H9 (cell line): Measurements from ENCODE around the gene LYSMD3. TPM values are rescaled to one million over a fixed set of nuclear protein-coding genes. Genes with fewer than 3 reads are reported as not detected.
A peak's percentile ranks its signal among the peaks of the same experiment; 100 is the strongest.

Experiments
- DNase-seq: peaks from one replicate; pipeline ENCODE4 v3.0.0-alpha.2; 2017
- H2AFZ ChIP-seq: one replicate; pipeline ENCODE4 v1.6.1; 2013; ENCODE audit warnings: mild to moderate bottlenecking, low read length, control low read depth, moderate library complexity
- H2AK5ac ChIP-seq: 2 replicates; pipeline ENCODE4 v1.6.1; 2013; ENCODE audit warnings: low read length, control low read depth, mixed read lengths; ENCODE audit not compliant: insufficient read length
- H2BK120ac ChIP-seq: one replicate; pipeline ENCODE4 v1.6.1; 2013; ENCODE audit warnings: low read depth, mild to moderate bottlenecking, low read length, control low read depth, inconsistent platforms; ENCODE audit not compliant: poor library complexity, severe bottlenecking
- H2BK12ac ChIP-seq: 2 replicates; pipeline ENCODE4 v1.6.1; 2013; ENCODE audit warnings: low read length, control low read depth, mixed read lengths, low read depth; ENCODE audit not compliant: insufficient read length
- H2BK15ac ChIP-seq: 2 replicates; pipeline ENCODE4 v1.6.1; 2013; ENCODE audit warnings: low read depth, low read length, control low read depth
- H2BK20ac ChIP-seq: one replicate; pipeline ENCODE4 v1.6.1; 2013; ENCODE audit warnings: low read depth, mild to moderate bottlenecking, low read length, control low read depth, inconsistent platforms; ENCODE audit not compliant: poor library complexity, severe bottlenecking
- H2BK5ac ChIP-seq: 2 replicates; pipeline ENCODE4 v1.6.1; 2013; ENCODE audit warnings: low read length, control low read depth, mixed read lengths; ENCODE audit not compliant: insufficient read length
- H3K14ac ChIP-seq: 2 replicates; pipeline ENCODE4 v1.6.1; 2013; ENCODE audit warnings: low read length, control low read depth; ENCODE audit not compliant: insufficient read depth
- H3K18ac ChIP-seq: 2 replicates; pipeline ENCODE4 v1.6.1; 2013; ENCODE audit warnings: low read depth, mild to moderate bottlenecking, mixed read lengths, low read length, control low read depth; ENCODE audit not compliant: insufficient read length
- H3K23ac ChIP-seq: 2 replicates; pipeline ENCODE4 v1.6.1; 2013; ENCODE audit warnings: low read length, control low read depth, mixed read lengths, low read depth; ENCODE audit not compliant: insufficient read length
- H3K23me2 ChIP-seq: 2 replicates; pipeline ENCODE4 v1.6.1; 2013; ENCODE audit warnings: low read depth, mild to moderate bottlenecking, mixed read lengths, low read length, control low read depth; ENCODE audit not compliant: insufficient read length, poor library complexity, severe bottlenecking
- H3K27ac ChIP-seq: 2 replicates; pipeline ENCODE4 v1.5.1; 2013; ENCODE audit warnings: low read length, control low read depth, mixed read lengths, low read depth; ENCODE audit not compliant: insufficient read length
- H3K27me3 ChIP-seq: 2 replicates; pipeline ENCODE4 v1.6.1; 2013; ENCODE audit warnings: low read length, control low read depth, inconsistent platforms; ENCODE audit not compliant: insufficient read depth
- H3K4ac ChIP-seq: 2 replicates; pipeline ENCODE4 v1.6.1; 2013; ENCODE audit warnings: low read depth, mild to moderate bottlenecking, control low read depth, inconsistent platforms, low read length, moderate library complexity
- H3K4me1 ChIP-seq: 2 replicates; pipeline ENCODE4 v1.6.1; 2013; ENCODE audit warnings: low read length, control low read depth, inconsistent platforms; ENCODE audit not compliant: insufficient read depth
- H3K4me2 ChIP-seq: 2 replicates; pipeline ENCODE4 v1.6.1; 2013; ENCODE audit warnings: low read length, control low read depth, mixed read lengths; ENCODE audit not compliant: insufficient read length, insufficient read depth
- H3K56ac ChIP-seq: 2 replicates; pipeline ENCODE4 v1.6.1; 2013; ENCODE audit warnings: low read depth, mild to moderate bottlenecking, mixed read lengths, low read length, control low read depth; ENCODE audit not compliant: insufficient read length
- H3K79me1 ChIP-seq: 2 replicates; pipeline ENCODE4 v1.6.1; 2013; ENCODE audit warnings: low read depth, mild to moderate bottlenecking, moderate library complexity, low read length, control low read depth, inconsistent platforms; ENCODE audit not compliant: insufficient read depth, poor library complexity, severe bottlenecking
- H3K79me2 ChIP-seq: 2 replicates; pipeline ENCODE4 v1.6.1; 2013; ENCODE audit warnings: low read length, control low read depth, inconsistent platforms; ENCODE audit not compliant: insufficient read depth
- H3K9ac ChIP-seq: 2 replicates; pipeline ENCODE4 v1.6.1; 2013; ENCODE audit warnings: low read length, control low read depth, mixed read lengths; ENCODE audit not compliant: insufficient read length; ENCODE audit errors: extremely low read depth
- H3K9me3 ChIP-seq: one replicate; pipeline ENCODE4 v1.6.1; 2013; ENCODE audit warnings: low read depth, low read length, inconsistent platforms; ENCODE audit not compliant: control insufficient read depth
- H3T11ph ChIP-seq: one replicate; pipeline ENCODE4 v1.6.1; 2013; ENCODE audit warnings: mild to moderate bottlenecking, low read length, control low read depth, inconsistent platforms
- H4K20me1 ChIP-seq: one replicate; pipeline ENCODE4 v1.6.1; 2013; ENCODE audit not compliant: control insufficient read depth, insufficient read length, insufficient read depth
- H4K5ac ChIP-seq: 2 replicates; pipeline ENCODE4 v1.6.1; 2013; ENCODE audit warnings: low read depth, mild to moderate bottlenecking, mixed read lengths, low read length, control low read depth; ENCODE audit not compliant: insufficient read length
- H4K8ac ChIP-seq: replicated peaks from 2 replicates; pipeline ENCODE4 v1.6.1; 2013; ENCODE audit warnings: low read length, control low read depth, mixed read lengths, low read depth; ENCODE audit not compliant: insufficient read length
- H4K91ac ChIP-seq: 2 replicates; pipeline ENCODE4 v1.6.1; 2013; ENCODE audit warnings: low read depth, mild to moderate bottlenecking, moderate library complexity, mixed read lengths, low read length, control low read depth; ENCODE audit not compliant: insufficient read length
- H3K27ac Mint-ChIP-seq, 3 experiments: 2 replicates in 2 of 3; 3 replicates in 1 of 3; pipeline ENCODE4 v1.8.0; 2020 to 2021; ENCODE audit warnings: mixed read lengths in 3 of 3, mild to moderate bottlenecking in 1 of 3, moderate library complexity in 1 of 3
- H3K27me3 Mint-ChIP-seq: 2 replicates; pipeline ENCODE4 v1.8.0; 2021; ENCODE audit warnings: low read depth, mild to moderate bottlenecking, moderate library complexity, mixed read lengths
- H3K36me3 Mint-ChIP-seq, 3 experiments: 2 replicates in 2 of 3; 3 replicates in 1 of 3; pipeline ENCODE4 v1.8.0; 2020 to 2021; ENCODE audit warnings: low read depth in 3 of 3, mixed read lengths in 3 of 3; ENCODE audit not compliant: insufficient read depth in 1 of 3
- H3K4me1 Mint-ChIP-seq, 2 experiments: 2 replicates each; pipeline ENCODE4 v1.8.0; 2020; ENCODE audit warnings: mixed read lengths in 2 of 2
- H3K4me3 Mint-ChIP-seq, 2 experiments: 2 replicates in 1 of 2; 3 replicates in 1 of 2; pipeline ENCODE4 v1.8.0; 2020 to 2021; ENCODE audit warnings: mild to moderate bottlenecking in 2 of 2, mixed read lengths in 2 of 2, moderate library complexity in 1 of 2
- H3K9me3 Mint-ChIP-seq, 2 experiments: 2 replicates in 1 of 2; 3 replicates in 1 of 2; pipeline ENCODE4 v1.8.0; 2020; ENCODE audit warnings: mild to moderate bottlenecking in 2 of 2, mixed read lengths in 2 of 2, moderate library complexity in 1 of 2
- CTCF ChIP-seq: fragments of 200-600 bp; sonication (generic); conservative IDR thresholded peaks from 3 replicates; pipeline ENCODE4 v1.8.0; 2021; ENCODE audit warnings: antibody characterized with exemption, mild to moderate bottlenecking
- WGBS: extraction: QIAGEN DNeasy Blood & Tissue Kit; methylation state at CpG from one replicate; pipeline ENCODE4 v1.1.7; 2013; ENCODE audit warnings: missing lambda C conversion rate, low lambda C conversion rate, mixed read lengths; ENCODE audit not compliant: insufficient read length; ENCODE audit errors: extremely low coverage; 5-methylcytosine and 5-hydroxymethylcytosine counted together
- total RNA-seq: library from RNA; stranded (reverse); gene quantifications from 2 replicates; pipeline ENCODE4 v1.2.1, GENCODE V29; 2021

Gene LYSMD3
- total RNA-seq, 1 experiment from 2014 or later: 14.0 TPM

- Mint-ChIP-seq H3K4me1 (peaks cover 37 to 55% of the 10 kb centered on the region in 2 experiments), H3K9me3 (no peaks in the 10 kb centered on the region), H3K27me3 (no peaks in the 10 kb centered on the region; the same call in 1 of the 2 replicates), H3K27ac (peak within 1 kb of the TSS; percentile 83 to 94 (median 91); a peak in 6 of 7 replicates), H3K36me3 (peaks cover 0 to 19% (median 7%) of the 10 kb centered on the region in 3 experiments; a peak in 4 of 7 replicates), H3K4me3 (peak within 1 kb of the TSS; percentile 93 to 98)
- H3K4me1 ChIP-seq: peaks cover 7% of the 10 kb centered on the region; the same call in 1 of the 2 replicates
- no peak within 1 kb of the TSS for H3K4ac ChIP-seq
- peak within 1 kb of the TSS; percentile 47 for H3K18ac ChIP-seq
- WGBS: no CpG with 5 or more reads among the region's 73 CpGs
- H3K9me3 ChIP-seq: no peaks in the 10 kb centered on the region
- no peak within 1 kb of the TSS for H2BK120ac ChIP-seq
- H3K23me2 ChIP-seq: peaks cover 12% of the 10 kb centered on the region
- H3T11ph ChIP-seq: no peak within 1 kb of the TSS
- no peaks in the 10 kb centered on the region for H3K27me3 ChIP-seq
- peak; percentile 74 for TF ChIP-seq CTCF
- H3K79me2 ChIP-seq: peaks cover 3% of the 10 kb centered on the region; the same call in 1 of the 2 replicates
- no peak within 1 kb of the TSS for H3K27ac ChIP-seq
- no peak within 1 kb of the TSS for H3K56ac ChIP-seq
- H2BK15ac ChIP-seq: no peak within 1 kb of the TSS
- no peak within 1 kb of the TSS for H2BK12ac ChIP-seq
- no peaks in the 10 kb centered on the region for H4K20me1 ChIP-seq
- no peak within 1 kb of the TSS for H4K8ac ChIP-seq
- no peak within 1 kb of the TSS for H4K5ac ChIP-seq
- H2AK5ac ChIP-seq: no peak within 1 kb of the TSS
- no peaks in the 10 kb centered on the region for H3K79me1 ChIP-seq
- H2BK20ac ChIP-seq: no peak within 1 kb of the TSS
- H3K23ac ChIP-seq: no peak within 1 kb of the TSS
- no peak within 1 kb of the TSS for H2BK5ac ChIP-seq
- no peak within 1 kb of the TSS for H4K91ac ChIP-seq
- peak within 1 kb of the TSS; percentile 0; the same call in 1 of the 2 replicates for H3K14ac ChIP-seq
- peak within 1 kb of the TSS; percentile 67 for H3K9ac ChIP-seq
- H2AFZ ChIP-seq: peak within 1 kb of the TSS; percentile 17
- peak within 1 kb of the TSS; percentile 69 for H3K4me2 ChIP-seq
- peak; percentile 95 for DNase-seq
Measured at GRCh38 chr5:90474235-90475107, 54.9 kb downstream of the LYSMD3 start, which contains the start of the genes MBLAC2 and POLR3G. MBLAC2 (minus strand) TSS chr5:90474771; CDS start chr5:90474292, 479 bp downstream. POLR3G (plus strand) TSS chr5:90474864; CDS start chr5:90485568, 10,704 bp downstream.
